Parathyroid adenoma (tissue), 2 donors: ENCODE results near the gene VMP1.
"Not testable (repeated sequence)": the region's sequence is repeated elsewhere in the genome, so short reads cannot be mapped to it uniquely, and the experiment has no call there.

Source experiments
- H2AFZ ChIP-seq: fragments of 300-600 bp; sonication (generic); one replicate; pipeline ENCODE4 v1.7.0; 2017; ENCODE audit warnings: antibody characterized with exemption, mild to moderate bottlenecking
- H3K27ac ChIP-seq: fragments of 300-600 bp; sonication (generic); one replicate; pipeline ENCODE4 v1.7.0; 2017
- H3K27me3 ChIP-seq: fragments of 300-600 bp; sonication (generic); one replicate; pipeline ENCODE4 v1.7.0; 2017; ENCODE audit warnings: low read length; ENCODE audit not compliant: control insufficient read depth, insufficient read depth
- H3K36me3 ChIP-seq: fragments of 300-600 bp; sonication (generic); one replicate; pipeline ENCODE4 v1.7.0; 2017; ENCODE audit warnings: low read length; ENCODE audit not compliant: control insufficient read depth, insufficient read depth
- H3K4me1 ChIP-seq: fragments of 300-600 bp; sonication (generic); one replicate; pipeline ENCODE4 v1.7.0; 2017; ENCODE audit warnings: control low read depth
- H3K4me2 ChIP-seq: fragments of 300-600 bp; sonication (generic); one replicate; pipeline ENCODE4 v1.7.0; 2017; ENCODE audit warnings: low read length
- H3K4me3 ChIP-seq: fragments of 300-600 bp; sonication (generic); one replicate; pipeline ENCODE4 v1.7.0; 2017; ENCODE audit warnings: low read depth, low read length
- H3K79me2 ChIP-seq: fragments of 300-600 bp; sonication (generic); one replicate; pipeline ENCODE4 v1.7.0; 2017; ENCODE audit warnings: control low read depth
- H3K9ac ChIP-seq: fragments of 300-600 bp; sonication (generic); one replicate; pipeline ENCODE4 v1.7.0; 2017; ENCODE audit warnings: mild to moderate bottlenecking
- H3K9me3 ChIP-seq: fragments of 300-600 bp; sonication (generic); one replicate; pipeline ENCODE4 v1.7.0; 2017; ENCODE audit warnings: low read length; ENCODE audit not compliant: control insufficient read depth
- TF ChIP-seq, protein P1 (sequence below): fragments of 300-600 bp; sonication (generic); IDR thresholded peaks from one replicate; pipeline ENCODE4 v1.7.0; 2017; ENCODE audit warnings: antibody characterized with exemption, mild to moderate bottlenecking
- donor health status: primary hyperparathyroidism.

Gene VMP1

DNA sequence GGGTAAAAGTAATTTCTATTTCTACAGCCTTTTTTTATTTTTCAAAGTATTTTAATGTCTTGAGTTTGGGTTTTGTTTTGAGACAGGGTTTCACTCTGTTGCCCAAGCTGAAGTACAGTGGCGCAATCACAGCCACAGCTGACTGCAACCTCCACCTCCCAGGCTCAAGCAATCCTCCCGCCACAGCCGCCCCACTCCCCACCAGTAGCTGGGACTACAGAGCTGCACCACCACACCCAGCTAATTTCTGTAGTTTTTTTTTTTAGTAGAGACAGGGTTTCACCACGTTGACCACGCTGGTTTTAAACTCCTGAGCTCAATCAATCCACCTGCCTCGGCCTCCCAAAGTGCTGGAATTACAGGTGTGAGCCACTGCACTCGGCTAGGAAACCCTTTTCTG lies 141.3 kb downstream of the VMP1 start:
- Histone ChIP-seq H3K9me3 (no peaks in the 10 kb centered on the region), H3K9ac (no peak overlapping the region), H2AFZ (no peak overlapping the region), H3K4me2 (no peak overlapping the region), H3K27ac (no peak overlapping the region), H3K79me2 (no peaks in the 10 kb centered on the region), H3K4me1 (peaks cover 7% of the 10 kb centered on the region), H3K27me3 (no peaks in the 10 kb centered on the region), H3K36me3 (no peaks in the 10 kb centered on the region), H3K4me3 (no peak overlapping the region)
- TF ChIP-seq, protein P1, sequence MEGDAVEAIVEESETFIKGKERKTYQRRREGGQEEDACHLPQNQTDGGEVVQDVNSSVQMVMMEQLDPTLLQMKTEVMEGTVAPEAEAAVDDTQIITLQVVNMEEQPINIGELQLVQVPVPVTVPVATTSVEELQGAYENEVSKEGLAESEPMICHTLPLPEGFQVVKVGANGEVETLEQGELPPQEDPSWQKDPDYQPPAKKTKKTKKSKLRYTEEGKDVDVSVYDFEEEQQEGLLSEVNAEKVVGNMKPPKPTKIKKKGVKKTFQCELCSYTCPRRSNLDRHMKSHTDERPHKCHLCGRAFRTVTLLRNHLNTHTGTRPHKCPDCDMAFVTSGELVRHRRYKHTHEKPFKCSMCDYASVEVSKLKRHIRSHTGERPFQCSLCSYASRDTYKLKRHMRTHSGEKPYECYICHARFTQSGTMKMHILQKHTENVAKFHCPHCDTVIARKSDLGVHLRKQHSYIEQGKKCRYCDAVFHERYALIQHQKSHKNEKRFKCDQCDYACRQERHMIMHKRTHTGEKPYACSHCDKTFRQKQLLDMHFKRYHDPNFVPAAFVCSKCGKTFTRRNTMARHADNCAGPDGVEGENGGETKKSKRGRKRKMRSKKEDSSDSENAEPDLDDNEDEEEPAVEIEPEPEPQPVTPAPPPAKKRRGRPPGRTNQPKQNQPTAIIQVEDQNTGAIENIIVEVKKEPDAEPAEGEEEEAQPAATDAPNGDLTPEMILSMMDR = no peak

DNA sequence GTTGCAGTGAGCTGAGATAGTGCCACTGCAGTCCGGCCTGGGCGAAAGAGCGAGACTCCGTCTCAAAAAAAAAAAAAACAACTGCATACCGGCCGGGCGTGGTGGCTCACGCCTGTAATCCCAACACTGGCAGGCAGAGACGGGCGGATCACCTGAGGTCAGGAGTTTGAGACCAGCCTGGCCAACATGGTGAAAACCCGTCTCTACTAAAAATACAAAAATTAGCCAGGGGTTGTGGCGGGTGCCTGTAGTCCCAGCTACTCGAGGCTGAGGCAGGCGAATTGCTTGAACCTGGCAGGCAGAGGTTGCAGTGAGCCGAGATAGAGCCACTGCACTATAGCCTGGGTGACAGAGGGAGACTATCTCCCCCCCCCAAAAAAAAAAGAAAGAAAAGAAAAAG lies 142.9 kb downstream of the VMP1 start:
- not testable (repeated sequence) for H3K4me3 ChIP-seq, H3K4me1 ChIP-seq, H2AFZ ChIP-seq, H3K9me3 ChIP-seq, H3K9ac ChIP-seq, H3K27me3 ChIP-seq, H3K4me2 ChIP-seq, H3K36me3 ChIP-seq, H3K27ac ChIP-seq, H3K79me2 ChIP-seq

DNA sequence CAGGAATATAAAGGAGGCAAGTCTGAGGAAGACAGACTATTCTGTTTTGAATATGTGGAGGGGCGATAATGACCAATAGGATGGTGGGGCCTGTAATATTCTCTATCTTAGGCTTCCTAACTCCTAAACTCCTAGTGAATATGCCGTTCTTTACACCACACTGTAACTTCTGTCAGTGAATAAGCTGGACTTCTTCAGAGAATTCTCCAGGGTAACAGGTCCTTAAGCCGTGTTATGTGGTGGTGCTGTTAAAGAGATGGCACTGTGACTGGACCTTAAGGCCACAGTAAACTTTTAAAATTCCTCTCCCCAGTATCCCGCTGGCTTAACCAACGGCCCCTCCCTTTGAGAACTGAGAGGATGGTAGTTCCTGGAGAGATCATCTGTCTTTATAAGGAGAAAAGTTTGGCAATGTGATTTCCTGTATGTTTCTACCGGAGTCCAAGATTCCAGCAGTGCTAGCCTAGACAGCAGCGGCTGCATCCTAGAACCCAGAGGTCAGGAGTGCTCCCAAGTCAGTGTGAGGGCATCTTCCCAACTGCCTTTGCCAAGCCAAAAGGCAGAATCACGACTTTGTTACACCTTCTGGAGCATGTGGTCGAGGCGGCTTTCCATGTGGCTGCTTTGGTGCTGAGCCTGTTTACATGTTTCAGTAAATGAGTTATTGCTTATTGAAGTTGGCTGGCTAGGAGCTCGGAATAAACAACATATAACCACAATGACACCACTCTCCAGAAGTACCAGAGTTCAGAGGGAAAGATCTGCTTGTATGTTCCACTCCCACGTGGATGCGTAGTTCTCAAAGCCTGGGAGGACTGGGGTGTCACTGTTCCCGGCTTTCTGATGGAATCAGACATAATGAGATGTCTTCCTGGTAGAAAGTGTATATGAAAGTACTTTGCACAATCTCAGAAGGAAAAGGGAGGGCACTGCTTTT lies 144.3 kb downstream of the VMP1 start:
- H3K27me3 ChIP-seq = no peaks in the 10 kb centered on the region
- no peak overlapping the region for H3K4me2 ChIP-seq
- H3K4me1 ChIP-seq = peaks cover 1% of the 10 kb centered on the region
- H3K79me2 ChIP-seq = no peaks in the 10 kb centered on the region
- H2AFZ ChIP-seq = no peak overlapping the region
- H3K36me3 ChIP-seq = no peaks in the 10 kb centered on the region
- no peak overlapping the region for H3K4me3 ChIP-seq
- TF ChIP-seq, protein P1 = no peak
- H3K9me3 ChIP-seq = no peaks in the 10 kb centered on the region
- H3K9ac ChIP-seq = no peak overlapping the region
- H3K27ac ChIP-seq = peak overlapping the region; percentile 50

DNA sequence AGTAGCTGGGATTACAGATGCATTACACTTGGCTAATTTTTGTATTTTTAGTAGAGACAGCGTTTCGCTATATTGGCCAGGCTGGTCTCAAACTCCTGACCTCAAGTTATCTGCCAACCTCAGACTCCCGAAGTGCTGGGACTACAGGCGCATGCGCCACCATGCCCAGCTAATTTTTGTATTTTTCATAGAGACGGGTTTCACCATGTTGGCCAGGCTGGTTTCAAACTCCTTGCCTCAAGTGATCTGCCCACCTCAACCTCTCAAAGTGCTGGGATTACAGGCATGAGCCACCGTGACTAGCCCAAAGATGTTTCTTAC lies 145.4 kb downstream of the VMP1 start:
- H3K4me2 ChIP-seq, H3K9me3 ChIP-seq, H3K9ac ChIP-seq, H3K27me3 ChIP-seq, H2AFZ ChIP-seq, H3K79me2 ChIP-seq, H3K36me3 ChIP-seq, H3K4me3 ChIP-seq, H3K4me1 ChIP-seq: not testable (repeated sequence)
- peak overlapping the region; percentile 50 for H3K27ac ChIP-seq

DNA sequence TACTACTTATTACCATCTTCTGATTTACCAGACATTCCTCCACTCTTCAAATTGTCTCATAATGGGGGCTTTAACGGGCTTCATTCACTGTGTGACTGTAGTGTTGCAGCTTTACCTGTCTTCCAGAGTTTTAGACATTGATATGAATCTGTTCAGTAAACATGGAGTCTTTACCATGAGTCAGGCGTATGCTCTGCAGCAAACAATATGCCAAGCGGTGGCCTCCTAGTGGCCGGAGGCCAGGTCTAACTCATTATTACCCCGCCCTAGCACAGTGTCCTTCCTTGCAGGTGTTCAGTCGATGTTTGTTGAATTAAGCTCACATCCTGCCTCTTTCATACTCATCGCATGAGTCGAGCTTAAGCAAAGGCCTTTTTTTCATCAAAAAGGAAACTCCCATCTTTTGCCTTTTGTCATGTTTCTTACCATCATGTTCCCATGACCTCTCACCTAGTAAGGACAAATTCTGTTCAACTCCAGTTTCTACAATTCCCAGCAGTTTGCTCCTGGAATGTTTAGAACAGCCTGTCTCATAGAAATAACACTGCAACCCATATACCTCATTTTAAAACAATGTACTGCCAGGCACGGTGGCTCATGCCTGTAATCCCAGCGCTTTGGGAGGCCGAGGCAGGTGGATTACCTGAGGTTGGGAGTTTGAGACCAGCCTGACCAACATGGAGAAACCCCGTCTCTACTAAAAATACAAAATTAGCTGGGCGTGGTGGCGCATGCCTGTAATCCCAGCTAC lies 145.9 kb downstream of the VMP1 start:
- H3K4me1 ChIP-seq = no peaks in the 10 kb centered on the region
- peak overlapping the region; percentile 29 for H2AFZ ChIP-seq
- H3K4me2 ChIP-seq = no peak overlapping the region
- no peak overlapping the region for H3K4me3 ChIP-seq
- H3K9ac ChIP-seq = no peak overlapping the region
- no peaks in the 10 kb centered on the region for H3K36me3 ChIP-seq
- H3K9me3 ChIP-seq = no peaks in the 10 kb centered on the region
- peak overlapping the region; percentile 50 for H3K27ac ChIP-seq
- TF ChIP-seq, protein P1 = no peak
- no peaks in the 10 kb centered on the region for H3K27me3 ChIP-seq
- no peaks in the 10 kb centered on the region for H3K79me2 ChIP-seq

DNA sequence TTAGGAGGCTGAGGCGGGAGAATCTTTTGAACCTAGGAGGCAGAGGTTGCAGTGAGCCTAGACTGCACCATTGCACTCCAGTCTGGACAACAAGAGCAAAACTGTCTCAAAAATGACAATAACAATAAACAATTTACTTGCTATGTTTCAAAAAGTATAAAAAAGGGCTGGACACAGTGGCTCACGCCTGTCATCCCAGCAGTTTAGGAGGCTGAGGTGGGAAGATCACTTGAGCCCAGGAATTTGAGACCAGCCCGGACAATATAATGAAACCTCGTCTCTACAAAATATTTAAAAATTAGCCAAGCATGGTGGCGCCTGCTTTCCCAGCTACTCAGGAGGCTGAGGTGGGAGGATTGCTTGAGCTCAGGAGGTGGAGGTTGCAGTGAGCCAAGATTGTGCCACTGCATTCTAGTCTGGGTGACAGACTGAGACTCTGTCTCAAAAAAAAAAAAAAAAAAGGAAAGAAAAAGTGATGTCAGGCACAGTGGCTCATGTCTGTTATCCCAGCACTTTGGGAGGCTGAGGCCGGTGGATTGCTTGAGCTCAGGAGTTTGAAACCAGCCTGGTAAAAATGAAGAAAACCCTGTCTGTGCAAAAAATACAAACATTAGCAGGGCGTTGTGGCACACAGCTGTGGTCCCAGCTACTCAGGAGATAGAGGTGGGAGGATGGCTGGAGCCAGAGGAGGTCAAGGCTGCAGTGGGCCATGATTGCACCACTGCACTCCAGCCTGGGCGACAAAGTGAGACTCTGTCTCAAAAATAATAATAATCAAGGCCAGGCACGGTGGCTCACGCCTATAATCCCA lies 146.7 kb downstream of the VMP1 start:
- not testable (repeated sequence) for H3K9ac ChIP-seq, H3K4me3 ChIP-seq, H3K79me2 ChIP-seq, H3K36me3 ChIP-seq, H3K4me1 ChIP-seq, H3K27me3 ChIP-seq, H2AFZ ChIP-seq, H3K27ac ChIP-seq, H3K4me2 ChIP-seq, H3K9me3 ChIP-seq
